GM21737 (cell line): ENCODE measurements around the gene PCDHGA8.
"Not testable (repeated sequence)": the region's sequence is repeated elsewhere in the genome, so short reads cannot be mapped to it uniquely, and the experiment has no call there.

ENCODE experiments used
- ATAC-seq: cut with Tn5 transposase; IDR thresholded peaks from one replicate; pipeline ENCODE4 v1.9.1; 2021; ENCODE audit warnings: mild to moderate bottlenecking, moderate library complexity; ENCODE audit not compliant: unreplicated experiment

The PCDHGA8 gene

GRCh38 chr5:141430332-141431113, 38.1 kb downstream of the PCDHGA8 start, which contains the start of gene PCDHGA12:
TSS of gene PCDHGA12 (plus strand) at chr5:141430507. CDS start at chr5:141430760, 253 bp downstream.
- peak; percentile 81 for ATAC-seq

GRCh38 chr5:141431286-141431685, 38.9 kb downstream of the PCDHGA8 start:
- no peak for ATAC-seq

- ATAC-seq, result not testable (repeated sequence)
Measured at GRCh38 chr5:141432308-141432707, 39.9 kb downstream of the PCDHGA8 start.

- ATAC-seq, result not testable (repeated sequence)
Measured at GRCh38 chr5:141432726-141433125, 40.3 kb downstream of the PCDHGA8 start.

GRCh38 chr5:141434006-141434405, 41.6 kb downstream of the PCDHGA8 start:
- no peak for ATAC-seq

- ATAC-seq, result no peak
Measured at GRCh38 chr5:141437221-141437620, 44.8 kb downstream of the PCDHGA8 start.

GRCh38 chr5:141439411-141440141, 47.1 kb downstream of the PCDHGA8 start:
- ATAC-seq, result no peak

GRCh38 chr5:141440341-141440740, 47.9 kb downstream of the PCDHGA8 start:
- ATAC-seq, result no peak

- no peak for ATAC-seq
Measured at GRCh38 chr5:141441571-141442170, 49.2 kb downstream of the PCDHGA8 start.
